ENCODE results near the gene LILRB1. TPM values are rescaled to one million over a fixed set of nuclear protein-coding genes. Genes with fewer than 3 reads are reported as not detected.
A peak's percentile ranks its signal among the peaks of the same experiment; 100 is the strongest.

LILRB1 gene
- total and polyA plus RNA-seq, 2 of the 13 experiments (the other 11 are each of a cell fraction or from before 2014, with no cell fraction given): not detected

DNA sequence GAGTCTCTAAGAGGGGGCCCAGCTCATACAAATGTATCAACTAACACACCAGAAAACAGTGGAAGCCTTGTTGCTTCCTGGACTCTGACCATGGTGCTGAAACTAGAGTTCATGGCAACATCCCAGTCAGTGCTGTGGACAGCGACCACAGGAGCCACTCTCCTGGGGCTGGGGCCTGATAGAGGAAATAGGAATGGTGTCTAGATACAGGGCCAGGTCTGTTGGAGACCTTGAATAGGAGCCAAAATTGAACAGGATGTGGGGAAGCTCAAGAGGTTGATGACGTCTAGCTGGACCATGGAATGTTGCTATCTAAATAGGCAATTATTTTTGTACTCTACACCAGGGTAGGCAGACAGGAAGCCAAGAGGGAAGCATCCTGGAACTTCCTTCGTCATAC lies 54.2 kb downstream of the LILRB1 start (continued):
- TF ChIP-seq RFX3 (CRISPR knock-in tag; IDR thresholded peaks at IDR 0.05) (0 out of 2 replicates have a peak, but pooled peaks have one; percentile 33), MXI1 (IDR thresholded peaks at IDR 0.05; ENCODE audit: borderline replicate concordance, low read depth, low read length) (no peak), ZNF747 (CRISPR knock-in tag; IDR thresholded peaks at IDR 0.05; ENCODE audit: borderline replicate concordance) (no peak), ZNF256 (CRISPR knock-in tag; conservative IDR thresholded peaks at IDR 0.05) (0 out of 2 replicates have a peak, but pooled peaks have one; percentile 47), ZNF160 (CRISPR knock-in tag; IDR thresholded peaks at IDR 0.05) (0 out of 2 replicates have a peak, but pooled peaks have one; percentile 70), TSC22D2 (CRISPR knock-in tag; IDR thresholded peaks at IDR 0.05; ENCODE audit: borderline replicate concordance) (peak; percentile 95; the same call in 1 of the 2 replicates), NFKB2 (CRISPR knock-in tag; IDR thresholded peaks at IDR 0.05; ENCODE audit: borderline replicate concordance) (no peak; the same call in 1 of the 2 replicates), TERF1 (CRISPR knock-in tag; IDR thresholded peaks at IDR 0.05) (no peak), CBX2 (IDR thresholded peaks at IDR 0.05; ENCODE audit: low read depth, low read length) (no peak), CBX2 (CRISPR knock-in tag; IDR thresholded peaks at IDR 0.05; ENCODE audit: low read depth) (no peak), ATF7-NPFF (CRISPR knock-in tag; IDR thresholded peaks at IDR 0.05; ENCODE audit: low read depth) (no peak), ARID5B (CRISPR knock-in tag; IDR thresholded peaks at IDR 0.05) (peak; percentile 51), CREB1 (IDR thresholded peaks at IDR 0.05) (no peak), CREB1 (CRISPR knock-in tag; IDR thresholded peaks at IDR 0.05) (no peak), ZNF616 (CRISPR knock-in tag; IDR thresholded peaks at IDR 0.05; ENCODE audit: low read depth) (no peak), STAT6 (CRISPR knock-in tag; IDR thresholded peaks at IDR 0.05; ENCODE audit: borderline replicate concordance) (no peak)
- TF ChIP-seq, protein P1, sequence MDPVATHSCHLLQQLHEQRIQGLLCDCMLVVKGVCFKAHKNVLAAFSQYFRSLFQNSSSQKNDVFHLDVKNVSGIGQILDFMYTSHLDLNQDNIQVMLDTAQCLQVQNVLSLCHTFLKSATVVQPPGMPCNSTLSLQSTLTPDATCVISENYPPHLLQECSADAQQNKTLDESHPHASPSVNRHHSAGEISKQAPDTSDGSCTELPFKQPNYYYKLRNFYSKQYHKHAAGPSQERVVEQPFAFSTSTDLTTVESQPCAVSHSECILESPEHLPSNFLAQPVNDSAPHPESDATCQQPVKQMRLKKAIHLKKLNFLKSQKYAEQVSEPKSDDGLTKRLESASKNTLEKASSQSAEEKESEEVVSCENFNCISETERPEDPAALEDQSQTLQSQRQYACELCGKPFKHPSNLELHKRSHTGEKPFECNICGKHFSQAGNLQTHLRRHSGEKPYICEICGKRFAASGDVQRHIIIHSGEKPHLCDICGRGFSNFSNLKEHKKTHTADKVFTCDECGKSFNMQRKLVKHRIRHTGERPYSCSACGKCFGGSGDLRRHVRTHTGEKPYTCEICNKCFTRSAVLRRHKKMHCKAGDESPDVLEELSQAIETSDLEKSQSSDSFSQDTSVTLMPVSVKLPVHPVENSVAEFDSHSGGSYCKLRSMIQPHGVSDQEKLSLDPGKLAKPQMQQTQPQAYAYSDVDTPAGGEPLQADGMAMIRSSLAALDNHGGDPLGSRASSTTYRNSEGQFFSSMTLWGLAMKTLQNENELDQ (CRISPR knock-in tag; IDR thresholded peaks at IDR 0.05; ENCODE audit: borderline replicate concordance): 0 out of 2 replicates have a peak, but pooled peaks have one; percentile 63
- TF ChIP-seq, protein P2, sequence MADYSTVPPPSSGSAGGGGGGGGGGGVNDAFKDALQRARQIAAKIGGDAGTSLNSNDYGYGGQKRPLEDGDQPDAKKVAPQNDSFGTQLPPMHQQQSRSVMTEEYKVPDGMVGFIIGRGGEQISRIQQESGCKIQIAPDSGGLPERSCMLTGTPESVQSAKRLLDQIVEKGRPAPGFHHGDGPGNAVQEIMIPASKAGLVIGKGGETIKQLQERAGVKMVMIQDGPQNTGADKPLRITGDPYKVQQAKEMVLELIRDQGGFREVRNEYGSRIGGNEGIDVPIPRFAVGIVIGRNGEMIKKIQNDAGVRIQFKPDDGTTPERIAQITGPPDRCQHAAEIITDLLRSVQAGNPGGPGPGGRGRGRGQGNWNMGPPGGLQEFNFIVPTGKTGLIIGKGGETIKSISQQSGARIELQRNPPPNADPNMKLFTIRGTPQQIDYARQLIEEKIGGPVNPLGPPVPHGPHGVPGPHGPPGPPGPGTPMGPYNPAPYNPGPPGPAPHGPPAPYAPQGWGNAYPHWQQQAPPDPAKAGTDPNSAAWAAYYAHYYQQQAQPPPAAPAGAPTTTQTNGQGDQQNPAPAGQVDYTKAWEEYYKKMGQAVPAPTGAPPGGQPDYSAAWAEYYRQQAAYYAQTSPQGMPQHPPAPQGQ (CRISPR knock-in tag; IDR thresholded peaks at IDR 0.05; ENCODE audit: borderline replicate concordance): no peak

All from HepG2 (cell line).